ENCODE measurements around the gene MIGA2. TPM values are rescaled to one million over a fixed set of nuclear protein-coding genes. Genes with fewer than 3 reads are reported as not detected.

Gene MIGA2
- total RNA-seq, 1 experiment from 2014 or later, result 29.6 TPM

GRCh38 chr9:129068110-129068509, 31.7 kb downstream of the MIGA2 start:
- Histone ChIP-seq H3K27me3 (ENCODE audit: low read length) (no peaks in the 10 kb centered on the region), H2AFZ (ENCODE audit: low read length) (no peak overlapping the region), H3K27ac (ENCODE audit: low read length) (no peak overlapping the region), H3K79me2 (ENCODE audit: low read length) (no peaks in the 10 kb centered on the region), H3K36me3 (ENCODE audit: low read depth, low read length) (no peaks in the 10 kb centered on the region), H3F3A (ENCODE audit: low read length, unreplicated experiment) (no peaks in the 10 kb centered on the region), H4K20me1 (ENCODE audit: low read length) (no peaks in the 10 kb centered on the region), H3K4me2 (ENCODE audit: low read length) (no peak overlapping the region), H3K9me3 (ENCODE audit: low read length) (no peaks in the 10 kb centered on the region), H3K4me3 (ENCODE audit: low read length) (no peak overlapping the region), H3K4me1 (ENCODE audit: insufficient read depth, low read length) (no peaks in the 10 kb centered on the region), H3K9ac (ENCODE audit: low read length) (no peak overlapping the region), H3K9me2 (replicated peaks; ENCODE audit: low read length) (no peaks in the 10 kb centered on the region)
- no TSS peak for BruUV-seq (replicated peaks)
- DNase-seq (no peak), ATAC-seq (no peak)
- CTCF ChIA-PET, result no interaction called here
- TF ChIP-seq EZH2 (IDR thresholded peaks at IDR 0.05; ENCODE audit: low read length, unreplicated experiment), result no peak
- no peak for TF ChIP-seq CTCF (conservative IDR thresholded peaks at IDR 0.05; ENCODE audit: low read depth, low read length)
- no peak for TF ChIP-seq EZH2phosphoT487 (IDR thresholded peaks at IDR 0.05; ENCODE audit: borderline replicate concordance, low read length)
- POLR2A ChIA-PET (ENCODE audit: unreplicated experiment), result interaction anchor here (0.6 kb wide), 1 partner anchor 101 kb away, joined by 6 read pairs; no protein-coding TSS in a partner anchor
- intact Hi-C loops (cut with micrococcal nuclease), result no loop called here

- DNase-seq, result no peak
- CTCF ChIA-PET, result no interaction called here
- POLR2A ChIA-PET (ENCODE audit: unreplicated experiment), result interaction anchor here (0.6 kb wide), 1 partner anchor 102 kb away, joined by 6 read pairs; no protein-coding TSS in a partner anchor
- H3F3A ChIP-seq (ENCODE audit: low read length, unreplicated experiment), result no peaks in the 10 kb centered on the region
- intact Hi-C loops (cut with micrococcal nuclease), result no loop called here
- H3K9me2 ChIP-seq (replicated peaks; ENCODE audit: low read length), result no peaks in the 10 kb centered on the region
- TF ChIP-seq EZH2 (IDR thresholded peaks at IDR 0.05; ENCODE audit: low read length, unreplicated experiment) (no peak), CTCF (conservative IDR thresholded peaks at IDR 0.05; ENCODE audit: low read depth, low read length) (no peak), EZH2phosphoT487 (IDR thresholded peaks at IDR 0.05; ENCODE audit: borderline replicate concordance, low read length) (no peak)
- H4K20me1 ChIP-seq (ENCODE audit: low read length), result no peaks in the 10 kb centered on the region
- H3K27me3 ChIP-seq (ENCODE audit: low read length), result no peaks in the 10 kb centered on the region
- H3K4me2 ChIP-seq (ENCODE audit: low read length), result no peak overlapping the region
- no peaks in the 10 kb centered on the region for H3K79me2 ChIP-seq (ENCODE audit: low read length)
- no peak overlapping the region for H3K9ac ChIP-seq (ENCODE audit: low read length)
- no peak overlapping the region for H3K4me3 ChIP-seq (ENCODE audit: low read length)
- no peaks in the 10 kb centered on the region for H3K36me3 ChIP-seq (ENCODE audit: low read depth, low read length)
- no peak for ATAC-seq
- H2AFZ ChIP-seq (ENCODE audit: low read length), result no peak overlapping the region
- no TSS peak for BruUV-seq (replicated peaks)
- H3K4me1 ChIP-seq (ENCODE audit: insufficient read depth, low read length), result no peaks in the 10 kb centered on the region
- H3K9me3 ChIP-seq (ENCODE audit: low read length), result no peaks in the 10 kb centered on the region
- H3K27ac ChIP-seq (ENCODE audit: low read length), result no peak overlapping the region
Measured at GRCh38 chr9:129068990-129069861, 32.8 kb downstream of the MIGA2 start.

Measured in PC-3 (cell line).